ENCODE results near the gene TLE2.
A peak's percentile ranks its signal among the peaks of the same experiment; 100 is the strongest.
"Not testable (repeated sequence)": the region's sequence is repeated elsewhere in the genome, so short reads cannot be mapped to it uniquely, and the experiment has no call there.

TLE2 gene

GRCh38 chr19:2981898-2982297 lies 47.2 kb downstream of the TLE2 start:
- no peak for DNase-seq

- DNase-seq = no peak
These were observed 50.3 kb downstream of the TLE2 start for GRCh38 chr19:2978772-2979171.

DNA sequence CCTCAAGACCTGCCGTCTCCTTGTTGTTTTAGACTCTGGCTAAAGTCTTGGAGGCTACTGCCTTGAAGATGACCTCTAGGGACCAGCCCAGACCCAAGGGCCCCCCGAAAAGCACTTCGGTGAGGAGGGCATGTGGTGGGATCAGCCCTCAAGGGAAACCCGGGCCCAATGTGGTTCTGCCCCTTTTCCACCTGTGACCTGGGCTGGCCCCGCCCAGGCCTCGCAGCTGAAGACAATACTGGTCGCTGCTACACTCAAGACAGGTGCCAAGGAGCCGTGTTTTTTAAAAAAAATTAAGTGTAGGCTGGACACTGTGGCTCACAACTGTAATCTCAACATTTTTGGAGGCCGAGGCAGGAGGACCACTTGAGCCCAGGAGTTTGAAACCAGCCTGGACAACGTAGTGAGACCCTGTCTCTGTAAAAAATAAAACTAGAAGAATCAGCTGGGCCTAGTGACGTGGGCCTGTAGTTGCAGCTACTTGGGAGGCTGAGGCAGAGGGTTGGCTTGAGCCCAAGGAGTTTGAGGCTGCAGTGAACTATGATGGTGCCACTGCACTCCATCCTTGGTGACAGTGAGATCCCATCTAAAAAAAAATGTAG lies 50.8 kb downstream of the TLE2 start:
- no peak for DNase-seq

DNA sequence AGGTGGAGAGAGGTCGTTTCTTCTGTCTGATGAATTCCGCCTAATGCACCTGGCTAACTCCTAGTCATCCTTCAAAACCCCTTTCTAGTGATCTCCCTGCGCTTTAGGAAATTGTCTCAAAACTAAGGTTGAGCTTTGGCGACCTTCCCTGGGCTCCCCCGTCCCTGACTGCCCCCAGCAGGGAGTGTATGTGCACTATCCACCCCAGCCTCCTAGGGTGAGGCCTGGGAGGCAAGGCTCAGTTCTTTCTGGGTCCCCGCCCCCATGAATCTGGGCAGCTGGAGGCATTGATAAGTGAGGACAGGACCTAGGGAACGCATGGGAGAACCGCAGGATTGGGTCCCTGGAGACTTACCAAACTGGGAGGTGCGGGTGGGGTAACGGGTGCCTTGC lies 51.3 kb downstream of the TLE2 start:
- no peak for DNase-seq

- peak; percentile 94 for DNase-seq
These were observed 51.9 kb downstream of the TLE2 start, which contains the start of gene TLE6 for GRCh38 chr19:2977001-2977745. Gene TLE6 (plus strand): TSS chr19:2977564. CDS start chr19:2978234, 670 bp downstream.

GRCh38 chr19:2976609-2977000 lies 52.5 kb downstream of the TLE2 start:
- no peak for DNase-seq

- no peak for DNase-seq
These were observed 54.6 kb downstream of the TLE2 start for GRCh38 chr19:2974342-2975041.

GRCh38 chr19:2973229-2973628 lies 55.9 kb downstream of the TLE2 start:
- no peak for DNase-seq

DNA sequence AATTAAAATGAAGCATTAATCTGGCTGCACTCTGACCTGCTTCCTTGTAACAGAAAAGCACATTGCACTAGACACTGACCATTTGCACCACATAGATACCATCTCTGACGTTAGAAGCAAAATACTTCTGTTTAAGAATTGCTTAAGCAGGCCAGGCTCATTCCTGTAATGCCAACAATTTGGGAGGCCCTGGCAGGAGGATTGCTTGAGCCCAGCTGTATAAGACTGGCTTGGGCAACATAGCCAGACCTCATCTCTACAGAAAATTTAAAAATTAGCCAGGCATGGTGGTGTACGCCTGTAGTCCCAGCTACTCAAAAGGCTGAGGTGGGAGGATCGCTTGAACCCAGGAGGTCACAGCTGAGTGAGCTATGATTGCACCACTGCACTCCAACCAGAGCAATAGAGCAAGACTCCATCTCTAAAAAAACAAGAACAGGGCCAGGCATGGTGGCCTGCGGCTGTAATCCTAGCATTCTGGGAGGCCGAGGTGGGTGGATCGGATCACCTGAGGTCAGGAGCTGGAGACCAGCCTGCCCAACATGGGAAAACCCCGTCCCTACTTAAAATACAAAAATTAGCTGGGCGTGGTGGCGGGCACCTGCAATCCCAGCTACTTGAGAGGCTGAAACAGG lies 58.8 kb downstream of the TLE2 start:
- no peak for DNase-seq

- DNase-seq = no peak
These were observed 60.0 kb downstream of the TLE2 start for GRCh38 chr19:2969104-2969504.

DNA sequence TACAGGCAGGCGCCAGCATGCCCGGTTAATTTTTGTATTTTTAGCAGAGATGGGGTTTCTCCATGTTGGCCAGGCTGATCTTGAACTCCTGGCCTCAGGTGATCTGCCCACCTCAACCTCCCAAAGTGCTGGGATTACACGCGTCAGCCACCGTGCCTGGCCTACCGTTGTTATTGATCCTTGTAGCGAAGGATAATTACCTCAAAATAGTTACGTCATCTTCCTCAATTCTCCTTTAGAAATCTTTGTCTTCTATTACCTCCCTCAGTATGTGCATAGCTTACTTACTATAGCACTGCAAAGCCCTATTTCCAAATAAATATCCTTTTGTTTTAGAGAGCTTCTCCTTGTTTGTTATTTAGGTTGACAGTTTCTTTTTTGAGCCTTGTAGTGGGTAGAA lies 61.1 kb downstream of the TLE2 start:
- DNase-seq = no peak

DNA sequence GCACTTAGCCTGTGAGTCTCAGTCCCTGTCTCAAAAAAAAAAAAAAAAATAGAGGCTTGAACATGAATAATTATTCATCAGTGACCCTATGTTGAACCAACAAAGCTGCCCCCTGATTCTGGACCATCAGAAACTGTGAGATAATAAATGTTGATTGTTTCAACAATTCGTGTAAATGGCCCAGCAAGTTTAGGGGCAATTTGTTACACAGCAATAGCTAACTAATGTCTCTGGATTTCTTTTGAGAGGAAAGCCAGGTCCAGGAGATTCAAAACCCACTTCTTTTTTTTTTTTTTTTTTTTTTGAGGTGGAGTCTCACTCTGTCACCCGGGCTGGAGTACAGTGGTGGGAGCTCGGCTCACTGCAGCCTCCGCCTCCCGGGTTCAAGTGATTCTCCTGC lies 64.2 kb downstream of the TLE2 start:
- DNase-seq = no peak

- not testable (repeated sequence) for DNase-seq
These were observed 65.4 kb downstream of the TLE2 start for GRCh38 chr19:2963631-2964030.

DNA sequence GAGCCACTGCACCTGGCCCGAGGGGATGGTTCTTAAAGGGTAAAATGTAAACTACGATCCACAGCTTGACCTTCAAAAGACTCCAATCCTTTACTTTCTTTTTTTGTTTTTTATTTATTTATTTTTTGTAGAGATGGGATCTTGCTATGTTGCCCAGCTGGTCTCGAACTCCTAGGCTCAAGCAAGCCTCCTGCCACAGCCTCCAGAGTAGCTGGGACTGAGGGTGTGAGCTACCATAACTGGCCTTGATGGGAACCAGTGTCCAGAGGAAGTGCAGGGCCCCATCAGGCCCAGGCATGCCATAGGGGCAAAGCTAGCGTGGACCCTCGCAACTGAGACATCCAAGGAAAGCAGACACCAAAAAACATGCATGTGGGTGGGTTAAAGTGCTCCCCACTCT lies 66.0 kb downstream of the TLE2 start:
- DNase-seq = no peak

DNA sequence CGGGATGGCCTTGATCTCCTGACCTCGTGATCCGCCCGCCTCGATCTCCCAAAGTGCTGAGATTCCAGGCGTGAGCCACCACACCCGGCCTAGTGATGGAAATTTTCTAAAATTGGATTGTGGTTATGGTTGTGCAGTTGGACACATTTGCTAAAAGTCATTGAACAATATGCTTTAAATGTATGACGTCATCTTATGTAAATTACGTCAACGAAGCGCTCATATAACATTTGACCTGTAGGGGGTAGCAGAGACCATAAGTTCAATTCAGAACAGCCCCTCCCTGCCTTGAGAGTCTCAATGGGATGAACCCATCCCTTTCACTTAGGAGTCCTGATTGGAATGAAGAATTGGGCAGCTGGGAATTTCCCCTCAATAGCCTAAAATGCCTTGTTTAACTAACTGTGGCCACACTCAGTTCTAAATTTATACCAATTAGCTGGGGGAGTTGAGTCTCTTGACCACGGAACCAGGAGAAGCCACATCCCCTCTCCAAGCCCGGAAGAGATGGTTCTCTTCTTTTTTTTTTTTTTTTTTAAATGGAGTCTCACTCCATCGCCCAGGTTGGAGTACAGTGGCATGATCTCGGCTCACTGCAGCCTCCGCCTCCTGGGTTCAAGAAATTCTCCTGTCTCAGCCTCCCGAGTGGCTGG lies 66.9 kb downstream of the TLE2 start:
- DNase-seq = peak; percentile 23

GRCh38 chr19:2960120-2960519 lies 69.0 kb downstream of the TLE2 start:
- no peak for DNase-seq

DNA sequence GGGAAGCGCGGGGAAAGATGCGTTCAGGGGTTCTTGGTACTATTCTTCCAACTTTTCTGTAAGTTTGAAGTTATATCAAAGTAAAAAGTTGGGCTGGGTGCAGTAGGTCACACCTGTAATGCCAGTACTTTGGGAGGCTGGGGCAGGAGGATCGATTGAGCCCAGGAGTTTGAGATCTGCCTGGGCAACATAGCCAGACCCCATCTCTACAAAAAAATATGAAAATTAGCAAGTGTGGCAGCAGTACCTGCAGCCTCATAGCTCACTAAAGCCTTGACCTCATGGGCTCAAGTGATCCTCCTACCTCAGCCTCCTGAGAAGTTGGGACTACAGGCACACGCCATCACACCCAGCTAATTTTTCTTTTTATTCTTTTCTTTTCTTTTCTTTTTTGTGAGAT lies 71.9 kb downstream of the TLE2 start:
- no peak for DNase-seq

DNA sequence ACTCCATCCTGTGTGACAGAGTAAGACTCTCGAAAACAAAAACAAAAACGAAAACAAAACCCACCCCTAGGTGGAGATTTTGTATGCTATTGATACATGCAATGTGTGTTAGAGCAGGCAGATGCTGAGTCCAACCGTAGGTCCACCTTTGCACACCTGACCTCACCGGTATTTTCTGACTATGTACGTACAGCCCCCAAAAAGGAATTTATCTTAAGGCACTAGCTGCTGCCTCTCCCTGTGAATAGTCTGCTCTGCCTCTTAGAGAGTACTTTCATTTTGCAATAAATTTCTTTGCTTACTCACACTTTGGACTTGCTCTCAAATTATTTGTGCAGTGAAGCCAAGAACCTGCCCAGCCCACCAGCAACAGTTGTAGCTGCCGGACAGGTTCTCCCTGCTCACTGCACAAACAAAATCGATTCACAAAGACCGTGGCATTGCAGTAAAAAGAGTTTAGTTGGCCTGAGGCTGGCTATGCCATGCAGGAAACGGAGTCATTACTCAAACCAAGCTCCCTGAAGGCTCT lies 76.1 kb downstream of the TLE2 start:
- no peak for DNase-seq

DNA sequence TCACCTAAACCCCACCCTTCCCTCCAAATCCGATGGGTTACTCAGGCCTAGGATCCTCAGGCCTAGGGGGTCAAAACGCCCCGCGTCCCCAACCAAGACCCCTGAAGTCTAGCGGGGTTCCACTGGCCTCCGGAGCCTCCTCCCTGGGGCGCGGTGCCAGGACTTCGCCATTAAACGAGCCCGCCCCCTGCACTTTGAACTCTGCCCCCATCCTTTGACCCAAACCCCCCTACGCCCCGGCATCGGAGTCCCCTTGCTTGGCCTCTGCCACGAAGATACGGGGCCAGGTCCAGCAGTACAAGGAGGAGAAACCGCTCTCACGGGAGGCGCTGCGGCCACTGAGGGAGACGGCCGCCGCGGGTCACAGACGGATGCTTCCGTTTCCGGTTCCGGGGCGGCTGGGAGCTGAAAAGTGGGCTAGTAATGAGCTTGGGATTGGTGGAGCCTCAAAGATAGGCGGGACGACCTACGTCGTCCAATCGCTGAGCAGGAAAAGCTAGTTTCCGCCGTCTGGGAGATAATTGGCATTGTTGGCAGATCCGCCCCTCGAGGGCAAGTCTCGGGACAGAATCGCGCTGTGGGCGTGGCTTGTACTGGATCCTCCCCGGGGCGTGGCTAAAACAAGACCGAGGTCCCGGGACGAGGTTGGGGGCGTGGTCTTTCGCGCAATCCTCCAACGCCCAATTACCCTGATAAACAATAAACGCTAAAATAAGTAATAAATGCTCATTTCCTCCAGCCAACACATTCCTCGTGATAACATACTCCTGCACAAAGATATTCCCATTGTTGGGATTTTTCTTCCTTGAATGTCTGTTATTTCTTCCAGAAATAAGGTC lies 78.6 kb downstream of the TLE2 start:
- peak; percentile 100 for DNase-seq

- no peak for DNase-seq
These were observed 79.2 kb downstream of the TLE2 start for GRCh38 chr19:2949939-2950285.
